OCI-LY1 (cell line): ENCODE measurements around the gene CINP.

Experiments used
- H2AFZ ChIP-seq: fragments of 200-600 bp; sonication (generic), shearing (Covaris generic); 2 replicates; pipeline ENCODE4 v1.6.0; 2014; ENCODE audit warnings: antibody characterized with exemption, mild to moderate bottlenecking, low read length
- H3F3A ChIP-seq: fragments of 200-600 bp; sonication (generic), shearing (Covaris generic); 2 replicates; pipeline ENCODE4 v1.6.0; 2014; ENCODE audit warnings: mild to moderate bottlenecking, antibody characterized with exemption, low read length, moderate library complexity; ENCODE audit not compliant: insufficient read depth
- H3K27ac ChIP-seq: fragments of 200-600 bp; sonication (generic); 2 replicates; pipeline ENCODE4 v1.5.1; 2014; ENCODE audit warnings: low read length, mixed run types, mild to moderate bottlenecking, low read depth; ENCODE audit not compliant: poor library complexity, severe bottlenecking
- H3K27me3 ChIP-seq: fragments of 200-600 bp; sonication (generic); 2 replicates; pipeline ENCODE4 v1.6.0; 2014; ENCODE audit warnings: antibody characterized with exemption, mild to moderate bottlenecking, low read length, moderate library complexity; ENCODE audit not compliant: insufficient read depth
- H3K36me3 ChIP-seq: fragments of 200-600 bp; sonication (generic); 2 replicates; pipeline ENCODE4 v1.6.1; 2014; ENCODE audit warnings: mild to moderate bottlenecking, antibody characterized with exemption, low read length, moderate library complexity, mixed read lengths; ENCODE audit not compliant: insufficient read depth
- H3K4me1 ChIP-seq: fragments of 200-600 bp; sonication (generic); 2 replicates; pipeline ENCODE4 v1.5.1; 2014; ENCODE audit warnings: mild to moderate bottlenecking, low read length, moderate library complexity; ENCODE audit not compliant: insufficient read depth, severe bottlenecking
- H3K4me2 ChIP-seq: fragments of 200-600 bp; sonication (generic), shearing (Covaris generic); 2 replicates; pipeline ENCODE4 v1.6.1; 2014; ENCODE audit warnings: low read length
- H3K4me3 ChIP-seq: fragments of 200-600 bp; sonication (generic); 2 replicates; pipeline ENCODE4 v1.5.1; 2014; ENCODE audit warnings: low read length, low read depth, mild to moderate bottlenecking, mixed read lengths; ENCODE audit not compliant: poor library complexity, severe bottlenecking
- H3K79me2 ChIP-seq: fragments of 200-600 bp; shearing (Covaris generic); 2 replicates; pipeline ENCODE4 v1.6.1; 2016; ENCODE audit warnings: mixed run types, low read length, mixed read lengths; ENCODE audit not compliant: insufficient read depth
- H3K9ac ChIP-seq: fragments of 200-600 bp; sonication (generic), shearing (Covaris generic); 2 replicates; pipeline ENCODE4 v1.6.1; 2014; ENCODE audit warnings: mild to moderate bottlenecking, low read length, mixed read lengths
- H3K9me2 ChIP-seq: fragments of 200-600 bp; sonication (generic), shearing (Covaris generic); 2 replicates; pipeline ENCODE4 v1.6.1; 2014; ENCODE audit warnings: low read depth, mild to moderate bottlenecking, low read length, mixed read lengths
- H3K9me3 ChIP-seq: fragments of 200-600 bp; shearing (Covaris generic); 2 replicates; pipeline ENCODE4 v1.6.1; 2014; ENCODE audit warnings: low read length, mixed read lengths
- H4K20me1 ChIP-seq: fragments of 200-600 bp; sonication (generic), shearing (Covaris generic); 2 replicates; pipeline ENCODE4 v1.6.0; 2016; ENCODE audit warnings: mild to moderate bottlenecking, low read length; ENCODE audit not compliant: insufficient read depth
- EZH2 ChIP-seq: fragments of 200-600 bp; sonication (generic), shearing (Covaris generic); IDR thresholded peaks from 2 replicates; pipeline ENCODE4 v1.8.0; 2017; ENCODE audit warnings: borderline replicate concordance, mixed run types, mild to moderate bottlenecking, antibody characterized with exemption, low read length, moderate library complexity, mixed read lengths
- TF ChIP-seq, protein P1 (sequence below): fragments of 200-600 bp; sonication (generic), shearing (Covaris generic); IDR thresholded peaks from 2 replicates; pipeline ENCODE4 v1.5.1; 2017; ENCODE audit warnings: mild to moderate bottlenecking, antibody characterized with exemption, low read length, moderate library complexity, mixed read lengths

Gene CINP

DNA sequence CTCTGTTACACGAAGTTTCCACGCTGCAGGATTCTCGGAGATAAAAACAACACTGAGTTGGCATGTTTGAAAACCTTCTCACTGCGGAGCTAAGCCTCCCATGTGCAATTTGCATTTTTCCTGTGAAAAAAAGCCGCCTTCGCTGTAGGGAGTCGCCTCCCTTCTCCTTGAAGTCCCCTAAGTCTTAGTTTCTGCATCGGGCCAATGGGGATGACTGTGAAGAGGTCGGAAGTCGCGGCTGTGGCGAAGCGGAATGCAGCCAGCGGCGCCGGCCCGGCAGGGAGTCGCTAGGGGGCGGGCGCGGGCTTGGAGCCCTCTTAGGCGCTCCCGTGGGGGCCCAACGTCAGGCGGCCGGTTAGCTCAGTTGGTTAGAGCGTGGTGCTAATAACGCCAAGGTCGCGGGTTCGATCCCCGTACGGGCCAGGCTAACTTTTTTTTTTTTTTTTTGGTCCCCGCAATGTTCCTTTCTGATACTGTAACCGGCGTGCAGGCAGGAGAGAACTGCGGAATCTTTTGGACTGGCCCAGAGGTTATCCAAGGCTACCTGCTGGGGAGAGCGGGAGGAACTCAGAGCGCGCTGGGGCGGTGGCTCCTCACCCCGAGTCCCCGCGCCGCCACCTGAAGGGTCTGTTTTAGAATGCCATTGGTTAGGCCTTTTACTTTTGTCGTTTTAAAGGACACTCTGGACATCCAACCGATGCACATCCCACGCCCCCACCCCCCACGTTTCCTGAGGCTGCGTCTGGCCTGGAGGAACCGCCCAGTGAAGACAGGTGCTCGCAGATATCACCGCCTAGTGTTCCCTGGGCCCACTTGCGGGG is 45.7 kb downstream of the CINP start:
- no peak for TF ChIP-seq EZH2
- TF ChIP-seq, protein P1, sequence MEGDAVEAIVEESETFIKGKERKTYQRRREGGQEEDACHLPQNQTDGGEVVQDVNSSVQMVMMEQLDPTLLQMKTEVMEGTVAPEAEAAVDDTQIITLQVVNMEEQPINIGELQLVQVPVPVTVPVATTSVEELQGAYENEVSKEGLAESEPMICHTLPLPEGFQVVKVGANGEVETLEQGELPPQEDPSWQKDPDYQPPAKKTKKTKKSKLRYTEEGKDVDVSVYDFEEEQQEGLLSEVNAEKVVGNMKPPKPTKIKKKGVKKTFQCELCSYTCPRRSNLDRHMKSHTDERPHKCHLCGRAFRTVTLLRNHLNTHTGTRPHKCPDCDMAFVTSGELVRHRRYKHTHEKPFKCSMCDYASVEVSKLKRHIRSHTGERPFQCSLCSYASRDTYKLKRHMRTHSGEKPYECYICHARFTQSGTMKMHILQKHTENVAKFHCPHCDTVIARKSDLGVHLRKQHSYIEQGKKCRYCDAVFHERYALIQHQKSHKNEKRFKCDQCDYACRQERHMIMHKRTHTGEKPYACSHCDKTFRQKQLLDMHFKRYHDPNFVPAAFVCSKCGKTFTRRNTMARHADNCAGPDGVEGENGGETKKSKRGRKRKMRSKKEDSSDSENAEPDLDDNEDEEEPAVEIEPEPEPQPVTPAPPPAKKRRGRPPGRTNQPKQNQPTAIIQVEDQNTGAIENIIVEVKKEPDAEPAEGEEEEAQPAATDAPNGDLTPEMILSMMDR, result peak; percentile 49
- Histone ChIP-seq H3K79me2 (no peaks in the 10 kb centered on the region), H3K27ac (peak overlapping the region; percentile 88), H3K9me3 (no peaks in the 10 kb centered on the region), H3K4me1 (peaks cover 57% of the 10 kb centered on the region), H3K27me3 (no peaks in the 10 kb centered on the region), H3K4me3 (peak overlapping the region; percentile 70), H3K9ac (peak overlapping the region; percentile 69), H4K20me1 (no peaks in the 10 kb centered on the region), H3K36me3 (no peaks in the 10 kb centered on the region), H3F3A (no peaks in the 10 kb centered on the region), H3K4me2 (peak overlapping the region; percentile 82), H2AFZ (peak overlapping the region; percentile 84; the same call in 1 of the 2 replicates), H3K9me2 (no peaks in the 10 kb centered on the region)

DNA sequence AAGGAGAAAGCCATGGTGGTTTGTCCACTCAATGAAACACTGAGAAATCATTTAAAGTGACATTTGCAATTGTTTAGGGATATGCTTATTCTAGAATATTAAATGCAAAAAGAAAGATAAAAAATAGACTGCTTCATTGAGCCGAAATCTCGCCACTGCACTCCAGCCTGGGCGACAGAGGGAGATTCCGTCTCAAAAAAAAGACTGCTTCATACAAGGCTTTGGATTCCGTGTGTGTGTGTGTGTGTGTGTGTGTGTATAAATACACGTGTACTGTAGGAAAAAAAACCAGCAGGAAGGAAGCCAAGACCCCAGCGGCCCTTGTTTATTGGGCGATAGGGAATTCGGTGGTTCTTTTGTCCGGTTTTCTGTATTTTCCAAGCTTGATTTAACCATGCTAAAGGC is 46.4 kb downstream of the CINP start:
- Histone ChIP-seq H3K4me2 (peak overlapping the region; percentile 82), H3K27me3 (no peaks in the 10 kb centered on the region), H3K79me2 (no peaks in the 10 kb centered on the region), H3K9me3 (no peaks in the 10 kb centered on the region), H3K9me2 (no peaks in the 10 kb centered on the region), H2AFZ (0 out of 2 replicates have a peak overlapping the region, but pooled peaks have one; percentile 51), H3K4me3 (peak overlapping the region; percentile 70), H3K27ac (peak overlapping the region; percentile 35), H3K9ac (peak overlapping the region; percentile 60; the same call in 1 of the 2 replicates), H3K4me1 (peaks cover 57% of the 10 kb centered on the region), H3K36me3 (no peaks in the 10 kb centered on the region), H3F3A (no peaks in the 10 kb centered on the region), H4K20me1 (no peaks in the 10 kb centered on the region)
- TF ChIP-seq, protein P1, result no peak
- no peak for TF ChIP-seq EZH2

DNA sequence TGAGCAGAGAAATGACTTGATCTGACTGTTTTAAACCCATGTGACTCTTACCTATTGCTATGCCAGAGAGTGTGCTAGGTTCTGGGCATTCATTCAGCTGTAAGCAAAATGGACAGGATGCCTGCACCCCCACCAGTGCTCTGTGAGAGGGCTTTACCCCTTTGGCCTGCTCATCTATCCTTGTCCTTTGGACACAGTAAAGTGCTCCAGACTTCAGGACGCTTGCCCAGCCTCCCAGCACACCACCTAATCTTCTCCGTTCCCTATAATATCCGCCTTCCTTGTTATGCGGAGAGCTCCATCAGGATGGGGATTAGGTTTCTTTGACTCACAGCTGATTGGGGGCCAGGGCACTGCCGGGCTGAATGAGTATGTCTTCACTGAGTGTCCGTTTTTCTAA is 47.6 kb downstream of the CINP start:
- H3K9me3 ChIP-seq, result no peaks in the 10 kb centered on the region
- no peak for TF ChIP-seq EZH2
- TF ChIP-seq, protein P1, result no peak
- H3K9me2 ChIP-seq, result no peaks in the 10 kb centered on the region
- peak overlapping the region; percentile 73 for H3K4me2 ChIP-seq
- H2AFZ ChIP-seq, result no peak overlapping the region
- H3K27me3 ChIP-seq, result no peaks in the 10 kb centered on the region
- no peaks in the 10 kb centered on the region for H3K36me3 ChIP-seq
- H3K27ac ChIP-seq, result no peak overlapping the region
- peaks cover 49% of the 10 kb centered on the region for H3K4me1 ChIP-seq
- no peaks in the 10 kb centered on the region for H3K79me2 ChIP-seq
- H4K20me1 ChIP-seq, result no peaks in the 10 kb centered on the region
- no peak overlapping the region for H3K4me3 ChIP-seq
- no peaks in the 10 kb centered on the region for H3F3A ChIP-seq
- no peak overlapping the region for H3K9ac ChIP-seq
